Measurements from ENCODE around the gene KANK4. TPM values are rescaled to one million over a fixed set of nuclear protein-coding genes. Genes with fewer than 3 reads are reported as not detected.

Gene KANK4
- total RNA-seq, 3 donors from 2014 or later, result 0.48 to 1.6 (median 0.66) TPM

GRCh38 chr1:62208970-62209369 is 110.3 kb downstream of the KANK4 start:
- H3K4me3 ChIP-seq, result no peak overlapping the region
- DNase-seq (ENCODE audit: low spot score in 2 of 2), result no peak
- H3K27me3 ChIP-seq, result no peaks in the 10 kb centered on the region
- H3K27ac ChIP-seq, result no peak overlapping the region
- no peaks in the 10 kb centered on the region for H3K4me1 ChIP-seq
- no peak for TF ChIP-seq POLR2A (IDR thresholded peaks at IDR 0.05)
- no peak for TF ChIP-seq POLR2AphosphoS5 (IDR thresholded peaks at IDR 0.05)
- TF ChIP-seq, protein P1, sequence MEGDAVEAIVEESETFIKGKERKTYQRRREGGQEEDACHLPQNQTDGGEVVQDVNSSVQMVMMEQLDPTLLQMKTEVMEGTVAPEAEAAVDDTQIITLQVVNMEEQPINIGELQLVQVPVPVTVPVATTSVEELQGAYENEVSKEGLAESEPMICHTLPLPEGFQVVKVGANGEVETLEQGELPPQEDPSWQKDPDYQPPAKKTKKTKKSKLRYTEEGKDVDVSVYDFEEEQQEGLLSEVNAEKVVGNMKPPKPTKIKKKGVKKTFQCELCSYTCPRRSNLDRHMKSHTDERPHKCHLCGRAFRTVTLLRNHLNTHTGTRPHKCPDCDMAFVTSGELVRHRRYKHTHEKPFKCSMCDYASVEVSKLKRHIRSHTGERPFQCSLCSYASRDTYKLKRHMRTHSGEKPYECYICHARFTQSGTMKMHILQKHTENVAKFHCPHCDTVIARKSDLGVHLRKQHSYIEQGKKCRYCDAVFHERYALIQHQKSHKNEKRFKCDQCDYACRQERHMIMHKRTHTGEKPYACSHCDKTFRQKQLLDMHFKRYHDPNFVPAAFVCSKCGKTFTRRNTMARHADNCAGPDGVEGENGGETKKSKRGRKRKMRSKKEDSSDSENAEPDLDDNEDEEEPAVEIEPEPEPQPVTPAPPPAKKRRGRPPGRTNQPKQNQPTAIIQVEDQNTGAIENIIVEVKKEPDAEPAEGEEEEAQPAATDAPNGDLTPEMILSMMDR (IDR thresholded peaks at IDR 0.05), result no peak
- intact Hi-C loops (cut with DNase I; ENCODE audit: low total_unique reads), result no loop called here
- peaks cover 6 to 17% of the 10 kb centered on the region in 2 donors for H3K9me3 ChIP-seq
- H3K36me3 ChIP-seq, result no peaks in the 10 kb centered on the region

GRCh38 chr1:62208087-62208486 is 111.1 kb downstream of the KANK4 start:
- Histone ChIP-seq H3K4me1 (no peaks in the 10 kb centered on the region), H3K27me3 (no peaks in the 10 kb centered on the region), H3K27ac (no peak overlapping the region), H3K36me3 (no peaks in the 10 kb centered on the region), H3K4me3 (no peak overlapping the region), H3K9me3 (peaks cover 6 to 17% of the 10 kb centered on the region in 2 donors)
- no peak for DNase-seq (ENCODE audit: low spot score in 2 of 2)
- intact Hi-C loops (cut with DNase I; ENCODE audit: low total_unique reads), result no loop called here
- TF ChIP-seq POLR2A (IDR thresholded peaks at IDR 0.05) (no peak), POLR2AphosphoS5 (IDR thresholded peaks at IDR 0.05) (no peak)

DNA sequence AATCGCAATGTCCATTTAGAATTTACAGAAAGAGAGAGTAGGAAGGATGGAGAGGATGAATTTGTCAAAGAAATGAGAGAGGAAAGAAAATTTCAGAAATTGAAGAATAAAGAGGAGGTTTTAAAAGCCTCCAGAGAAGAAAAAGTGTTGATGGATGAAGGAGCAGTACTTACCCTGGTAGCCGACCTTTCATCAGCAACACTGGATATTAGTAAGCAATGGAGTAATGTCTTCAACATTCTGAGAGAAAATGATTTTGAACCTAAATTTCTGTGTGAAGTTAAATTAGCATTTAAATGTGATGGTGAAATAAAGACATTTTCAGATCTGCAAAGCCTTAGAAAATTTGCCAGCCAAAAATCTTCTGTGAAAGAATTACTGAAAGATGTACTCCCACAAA is 112.0 kb downstream of the KANK4 start:
- Histone ChIP-seq H3K27ac (no peak overlapping the region), H3K36me3 (no peaks in the 10 kb centered on the region), H3K27me3 (no peaks in the 10 kb centered on the region), H3K4me3 (no peak overlapping the region), H3K9me3 (peaks cover 6 to 17% of the 10 kb centered on the region in 2 donors), H3K4me1 (no peaks in the 10 kb centered on the region)
- intact Hi-C loops (cut with DNase I; ENCODE audit: low total_unique reads), result no loop called here
- DNase-seq (ENCODE audit: low spot score in 2 of 2), result no peak
- TF ChIP-seq POLR2A (IDR thresholded peaks at IDR 0.05), result no peak
- TF ChIP-seq, protein P1 (IDR thresholded peaks at IDR 0.05), result no peak
- TF ChIP-seq POLR2AphosphoS5 (IDR thresholded peaks at IDR 0.05), result no peak

DNA sequence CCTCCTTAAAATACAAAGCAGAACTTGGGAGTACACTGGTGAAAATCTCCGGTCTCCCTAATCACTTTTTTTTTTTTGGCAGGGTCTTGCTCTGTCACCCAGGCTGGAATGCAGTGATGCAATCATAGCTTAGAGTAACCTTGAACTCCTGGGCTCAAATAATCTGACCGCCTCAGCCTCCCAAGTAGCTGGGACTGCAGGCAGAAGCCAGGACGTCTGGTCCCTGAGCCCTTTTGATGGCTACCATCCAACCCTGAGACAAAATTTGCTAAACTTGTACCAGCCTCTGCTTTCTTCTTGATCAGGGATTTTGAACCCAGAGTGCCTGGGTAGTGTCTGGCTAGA is 120.5 kb downstream of the KANK4 start:
- H3K9me3 ChIP-seq, result no peaks in the 10 kb centered on the region
- intact Hi-C loops (cut with DNase I; ENCODE audit: low total_unique reads), result no loop called here
- no peaks in the 10 kb centered on the region for H3K36me3 ChIP-seq
- no peak overlapping the region for H3K27ac ChIP-seq
- H3K4me3 ChIP-seq, result no peak overlapping the region
- DNase-seq (ENCODE audit: low spot score in 2 of 2), result no peak
- no peaks in the 10 kb centered on the region for H3K4me1 ChIP-seq
- TF ChIP-seq, protein P1 (IDR thresholded peaks at IDR 0.05), result no peak
- TF ChIP-seq POLR2AphosphoS5 (IDR thresholded peaks at IDR 0.05), result no peak
- H3K27me3 ChIP-seq, result peaks cover 3 to 13% of the 10 kb centered on the region in 2 donors

DNA sequence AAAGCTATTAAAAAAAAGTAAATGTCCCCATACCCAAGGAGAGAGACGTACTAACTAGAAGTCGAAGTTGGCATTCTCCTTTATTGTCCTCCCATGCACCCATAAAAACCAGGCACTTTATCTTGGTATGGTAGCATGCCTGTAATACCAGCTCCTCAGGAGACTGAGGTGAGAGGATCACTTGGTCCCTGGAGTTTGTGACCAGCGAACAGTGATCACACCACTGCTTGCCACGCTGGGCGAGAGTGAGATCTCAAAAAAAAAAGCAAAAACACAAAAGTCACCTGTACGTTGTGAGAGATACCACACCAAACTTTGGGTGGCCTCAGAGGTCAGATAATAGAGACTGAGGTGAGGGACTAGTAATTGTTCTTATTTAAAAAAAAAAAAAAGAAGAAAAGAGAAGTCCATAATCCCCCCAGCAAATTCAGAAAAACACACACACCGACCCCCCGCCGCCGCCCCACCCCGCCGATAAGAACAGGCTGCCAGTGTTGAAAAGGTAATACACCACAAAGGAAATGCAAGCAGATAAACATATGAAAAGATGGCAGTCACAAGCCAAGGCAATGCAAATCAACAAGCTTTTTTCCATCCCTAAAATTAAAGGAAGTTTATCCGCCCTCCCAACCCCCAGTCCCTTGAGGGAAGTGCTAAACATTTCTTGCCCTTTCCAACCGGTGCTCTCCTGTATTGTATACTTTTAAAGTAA is 121.0 kb downstream of the KANK4 start:
- DNase-seq (ENCODE audit: low spot score in 2 of 2), result no peak
- intact Hi-C loops (cut with DNase I; ENCODE audit: low total_unique reads), result no loop called here
- Histone ChIP-seq H3K36me3 (no peaks in the 10 kb centered on the region), H3K27ac (no peak overlapping the region), H3K27me3 (peaks cover 3 to 13% of the 10 kb centered on the region in 2 donors), H3K4me3 (no peak overlapping the region), H3K4me1 (no peaks in the 10 kb centered on the region), H3K9me3 (no peaks in the 10 kb centered on the region)
- TF ChIP-seq, protein P1 (IDR thresholded peaks at IDR 0.05), result no peak
- TF ChIP-seq POLR2AphosphoS5 (IDR thresholded peaks at IDR 0.05), result no peak
- no peak for TF ChIP-seq POLR2A (IDR thresholded peaks at IDR 0.05)
